ENCODE results near the gene YTHDC1. TPM values are rescaled to one million over a fixed set of nuclear protein-coding genes. Genes with fewer than 3 reads are reported as not detected.

Gene YTHDC1
- total RNA-seq, 4 donors from 2014 or later = 66.4 to 95.6 (median 86.2) TPM

GRCh38 chr4:68366600-68366999 lies 16.7 kb upstream of the YTHDC1 start:
- no peak overlapping the region for H3K27ac ChIP-seq
- no peak for DNase-seq (ENCODE audit: low spot score in 2 of 2)
- WGBS, 2 donors = 80 to 83% methylated on average over 4 of the region's 4 CpGs
- H3K36me3 ChIP-seq = no peaks in the 10 kb centered on the region
- H3K4me3 ChIP-seq = no peak overlapping the region
- no peaks in the 10 kb centered on the region for H3K9me3 ChIP-seq
- TF ChIP-seq POLR2A (IDR thresholded peaks at IDR 0.05) (no peak), CTCF (IDR thresholded peaks at IDR 0.05) (no peak), EP300 (IDR thresholded peaks at IDR 0.05) (no peak)
- no peaks in the 10 kb centered on the region for H3K4me1 ChIP-seq
- no peaks in the 10 kb centered on the region for H3K27me3 ChIP-seq

GRCh38 chr4:68365068-68365467 lies 15.2 kb upstream of the YTHDC1 start:
- TF ChIP-seq CTCF (IDR thresholded peaks at IDR 0.05) (no peak), POLR2A (IDR thresholded peaks at IDR 0.05) (no peak), EP300 (IDR thresholded peaks at IDR 0.05) (no peak)
- Histone ChIP-seq H3K36me3 (no peaks in the 10 kb centered on the region), H3K9me3 (no peaks in the 10 kb centered on the region), H3K4me3 (no peak overlapping the region), H3K27ac (no peak overlapping the region), H3K4me1 (no peaks in the 10 kb centered on the region), H3K27me3 (no peaks in the 10 kb centered on the region)
- 80 to 90% methylated on average over 1 of the region's 1 CpG for WGBS, 2 donors
- DNase-seq (ENCODE audit: low spot score in 2 of 2) = no peak

DNA sequence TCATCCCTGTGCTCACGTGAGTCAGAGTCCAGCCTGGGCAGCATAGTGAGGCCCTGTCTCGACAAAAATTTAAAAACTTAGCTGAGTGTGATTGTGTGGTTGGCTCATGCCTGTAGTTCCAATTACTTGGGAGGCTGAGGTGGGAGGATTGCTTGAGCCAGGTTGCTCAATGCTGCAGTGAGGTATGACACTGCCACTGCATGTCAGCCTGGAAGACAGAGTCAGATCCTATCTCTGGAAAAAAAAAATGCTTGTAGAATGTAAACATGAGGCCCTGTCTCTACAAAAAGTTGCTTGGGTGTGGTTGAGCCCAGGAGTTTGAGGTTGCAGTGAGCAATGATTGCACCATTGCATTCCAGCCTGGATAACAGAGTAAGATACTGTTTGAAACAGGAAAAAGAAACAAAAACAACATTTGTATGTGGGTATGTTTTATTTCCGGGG lies 11.3 kb upstream of the YTHDC1 start:
- Histone ChIP-seq H3K27me3 (no peaks in the 10 kb centered on the region), H3K27ac (no peak overlapping the region), H3K4me3 (no peak overlapping the region), H3K9me3 (no peaks in the 10 kb centered on the region), H3K36me3 (no peaks in the 10 kb centered on the region), H3K4me1 (no peaks in the 10 kb centered on the region)
- TF ChIP-seq POLR2A (IDR thresholded peaks at IDR 0.05) (no peak), CTCF (IDR thresholded peaks at IDR 0.05) (no peak), EP300 (IDR thresholded peaks at IDR 0.05) (no peak)
- 78 to 80% methylated on average over 3 of the region's 3 CpGs for WGBS, 2 donors
- no peak for DNase-seq (ENCODE audit: low spot score in 2 of 2)

DNA sequence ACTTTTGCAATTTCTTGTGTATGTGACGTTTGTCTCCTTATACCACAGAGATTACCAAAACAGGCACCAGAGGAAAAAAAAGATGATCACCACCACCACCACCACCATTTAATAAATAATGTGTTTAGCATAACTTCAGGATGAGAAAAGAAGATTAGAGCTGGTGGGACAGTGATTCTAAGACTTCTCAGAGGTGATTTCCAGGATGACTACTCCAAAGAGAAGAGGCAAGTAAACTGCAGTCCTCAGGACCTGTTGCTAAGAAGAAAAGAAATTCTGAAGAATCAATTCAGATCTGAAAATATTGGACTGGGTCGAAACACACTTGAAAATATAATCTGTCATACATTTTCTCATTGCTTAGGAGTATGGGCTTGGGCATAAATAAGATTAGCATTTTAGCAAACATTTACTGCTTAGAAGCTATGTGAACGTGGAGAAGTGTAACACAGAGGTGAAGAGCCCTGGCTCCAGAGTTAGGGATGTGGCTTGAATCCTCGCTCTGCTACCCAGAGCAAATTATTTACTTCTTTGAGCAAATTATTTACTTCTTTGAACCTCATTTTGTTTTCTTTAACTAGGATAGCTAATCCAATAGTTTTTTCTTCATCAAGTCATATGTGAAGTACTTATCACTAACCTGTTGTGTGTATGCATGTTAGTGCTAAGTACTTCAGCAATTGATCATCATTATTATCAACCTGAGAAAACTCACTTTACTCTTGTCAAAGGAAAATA lies 10.5 kb upstream of the YTHDC1 start:
- 71 to 81% methylated on average over 4 of the region's 4 CpGs for WGBS, 2 donors
- DNase-seq (ENCODE audit: low spot score in 2 of 2) = no peak
- no peaks in the 10 kb centered on the region for H3K27me3 ChIP-seq
- TF ChIP-seq POLR2A (IDR thresholded peaks at IDR 0.05) = no peak
- no peak for TF ChIP-seq EP300 (IDR thresholded peaks at IDR 0.05)
- no peak for TF ChIP-seq CTCF (IDR thresholded peaks at IDR 0.05)
- H3K27ac ChIP-seq = no peak overlapping the region
- no peaks in the 10 kb centered on the region for H3K4me1 ChIP-seq
- H3K4me3 ChIP-seq = no peak overlapping the region
- H3K36me3 ChIP-seq = no peaks in the 10 kb centered on the region
- no peaks in the 10 kb centered on the region for H3K9me3 ChIP-seq

DNA sequence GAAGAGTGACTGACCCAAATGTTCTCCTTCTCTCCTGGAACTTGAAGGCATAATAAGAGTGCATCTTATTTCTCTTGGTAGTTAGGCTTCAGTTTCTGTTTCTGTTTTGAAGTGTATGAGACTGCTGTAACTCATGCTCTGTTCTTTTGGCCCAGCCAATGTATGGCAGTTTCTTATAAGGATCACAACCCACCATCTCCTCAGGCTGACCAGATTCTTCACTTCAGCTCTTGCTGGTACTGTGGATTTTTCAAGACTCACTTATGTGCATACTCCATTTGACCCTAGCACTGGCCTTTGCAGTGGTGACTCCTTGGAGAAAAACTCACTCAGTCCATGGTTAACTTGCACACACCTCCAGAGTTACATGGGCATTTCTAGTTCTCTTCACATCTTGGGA lies 9.6 kb upstream of the YTHDC1 start:
- TF ChIP-seq CTCF (IDR thresholded peaks at IDR 0.05) (no peak), EP300 (IDR thresholded peaks at IDR 0.05) (no peak), POLR2A (IDR thresholded peaks at IDR 0.05) (no peak)
- H3K4me3 ChIP-seq = no peak overlapping the region
- H3K4me1 ChIP-seq = no peaks in the 10 kb centered on the region
- no peaks in the 10 kb centered on the region for H3K9me3 ChIP-seq
- H3K36me3 ChIP-seq = no peaks in the 10 kb centered on the region
- no peak for DNase-seq (ENCODE audit: low spot score in 2 of 2)
- no peaks in the 10 kb centered on the region for H3K27me3 ChIP-seq
- H3K27ac ChIP-seq = no peak overlapping the region
